ENCODE measurements around the gene FUZ.

The FUZ gene

DNA sequence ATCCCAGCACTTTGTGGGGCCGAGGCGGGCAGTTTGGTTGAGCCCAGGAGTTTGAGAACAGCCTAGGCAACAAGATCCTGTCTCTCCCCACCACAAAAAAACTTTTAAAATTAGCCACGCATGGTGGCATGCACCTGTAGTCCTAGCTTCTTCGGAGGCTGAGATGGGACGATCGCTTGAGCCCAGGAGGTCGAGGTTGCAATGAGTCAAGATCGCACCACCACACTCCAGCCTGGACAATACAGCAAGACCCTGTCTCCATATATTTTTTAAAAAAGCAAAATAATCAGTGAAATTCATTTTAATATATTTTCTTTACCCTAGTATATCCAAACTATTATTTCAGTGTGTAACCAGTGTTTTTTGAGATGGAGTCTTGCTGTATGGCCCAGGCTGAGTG, 38.1 kb downstream of the FUZ start:
- no peak for DNase-seq

DNA sequence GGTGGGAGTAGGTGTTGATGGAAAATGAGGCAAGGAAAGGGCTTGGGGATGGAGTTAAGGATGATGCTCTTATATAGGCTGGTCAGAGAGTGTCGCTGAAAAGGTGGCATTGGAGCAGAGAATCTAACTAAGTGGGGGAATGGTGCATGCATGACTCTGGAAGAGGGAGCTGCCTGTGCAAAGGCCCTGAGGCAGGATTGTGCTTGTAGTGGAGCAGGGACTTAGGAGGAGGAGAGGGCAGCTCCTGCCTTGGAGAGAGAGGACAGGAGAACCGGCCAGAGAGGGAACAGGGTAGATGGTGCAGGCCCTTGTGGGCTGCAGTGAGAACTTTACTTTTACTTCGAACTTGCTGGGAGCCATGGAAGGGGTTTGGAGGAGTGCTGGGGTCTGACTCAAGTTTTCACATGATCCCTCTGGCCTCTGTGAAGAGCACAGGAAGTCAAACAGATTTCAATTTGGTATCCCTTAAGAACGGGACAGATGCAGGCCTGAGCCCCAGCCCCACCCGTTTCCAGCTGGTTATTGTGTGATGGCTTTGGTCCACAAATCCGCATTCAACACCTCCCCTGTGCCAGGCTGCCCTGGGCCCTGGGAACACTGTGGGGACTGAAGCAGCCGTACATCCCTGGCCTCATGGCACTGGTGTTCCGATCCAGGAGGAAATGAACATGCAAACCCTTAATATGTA, 39.3 kb downstream of the FUZ start:
- no peak for DNase-seq

DNA sequence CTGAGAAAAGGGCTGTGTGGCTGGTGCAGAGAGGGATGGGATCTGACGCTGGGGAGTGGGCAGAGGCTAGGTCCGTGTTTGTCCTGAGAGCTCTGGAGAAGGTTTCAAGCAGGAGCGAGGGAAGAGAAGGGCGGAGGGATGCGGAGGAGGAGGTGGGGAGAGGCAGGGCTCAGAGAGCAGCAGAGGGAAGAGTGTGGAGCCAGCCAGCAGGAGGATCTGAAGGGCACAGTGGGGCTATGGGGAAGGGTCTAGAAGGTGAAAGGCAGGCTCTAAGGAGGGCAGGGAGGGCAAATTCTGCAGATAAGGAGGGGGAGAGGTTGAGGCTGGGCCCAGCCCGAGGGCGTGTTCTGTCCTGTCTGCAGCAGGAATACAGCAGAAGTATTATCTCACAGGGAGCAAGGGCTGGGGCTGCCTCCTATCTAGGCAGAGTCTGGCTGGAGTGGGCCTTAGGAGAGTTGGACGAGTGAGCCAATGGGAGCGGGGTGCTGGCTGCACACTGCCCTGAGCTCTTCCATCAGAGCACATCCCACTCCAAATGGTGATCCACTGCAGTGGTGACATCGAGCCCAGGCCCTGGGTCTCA, 40.2 kb downstream of the FUZ start:
- DNase-seq = no peak

DNA sequence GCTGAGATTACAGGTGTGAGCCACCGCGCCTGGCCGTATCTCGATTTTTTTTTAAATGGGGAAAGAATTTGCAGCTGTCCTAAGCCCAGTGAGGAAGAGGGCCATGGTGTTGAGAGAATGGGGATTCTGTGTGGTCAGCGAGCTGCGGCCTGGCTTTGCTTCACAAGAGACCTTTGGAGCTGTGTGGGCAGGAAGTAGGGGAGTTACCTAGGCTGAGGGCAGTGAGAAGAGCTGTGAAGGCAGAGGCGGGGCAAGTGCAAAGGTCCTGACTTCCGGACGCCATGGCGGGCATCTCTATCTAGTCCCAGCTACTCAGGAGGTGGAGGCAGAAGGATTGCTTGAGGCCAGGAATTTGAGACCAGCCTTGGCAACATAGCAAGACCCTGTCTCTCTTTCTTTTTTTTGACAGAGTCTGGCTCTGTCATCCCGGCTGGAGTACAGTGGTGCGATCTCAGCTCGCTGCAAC, 41.4 kb downstream of the FUZ start:
- DNase-seq = no peak

DNA sequence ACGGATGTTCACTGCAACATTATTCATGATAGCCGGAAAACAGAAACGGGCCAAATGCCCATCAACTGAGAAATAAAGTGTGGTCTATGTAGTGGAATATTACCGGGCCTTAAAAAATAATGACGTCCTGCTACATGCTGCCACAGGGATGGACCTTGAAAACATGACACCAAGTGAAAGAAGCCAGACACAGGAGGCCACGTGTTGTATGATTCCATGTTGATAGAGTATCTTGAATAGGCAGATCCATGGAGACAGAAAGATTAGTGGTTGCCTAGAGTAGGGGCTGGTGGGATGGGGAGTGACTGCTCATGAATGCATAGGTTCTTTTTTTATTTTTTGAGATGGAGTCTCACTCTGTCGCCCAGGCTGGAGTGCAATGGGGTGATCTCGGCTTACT, 42.6 kb downstream of the FUZ start:
- no peak for DNase-seq

DNA sequence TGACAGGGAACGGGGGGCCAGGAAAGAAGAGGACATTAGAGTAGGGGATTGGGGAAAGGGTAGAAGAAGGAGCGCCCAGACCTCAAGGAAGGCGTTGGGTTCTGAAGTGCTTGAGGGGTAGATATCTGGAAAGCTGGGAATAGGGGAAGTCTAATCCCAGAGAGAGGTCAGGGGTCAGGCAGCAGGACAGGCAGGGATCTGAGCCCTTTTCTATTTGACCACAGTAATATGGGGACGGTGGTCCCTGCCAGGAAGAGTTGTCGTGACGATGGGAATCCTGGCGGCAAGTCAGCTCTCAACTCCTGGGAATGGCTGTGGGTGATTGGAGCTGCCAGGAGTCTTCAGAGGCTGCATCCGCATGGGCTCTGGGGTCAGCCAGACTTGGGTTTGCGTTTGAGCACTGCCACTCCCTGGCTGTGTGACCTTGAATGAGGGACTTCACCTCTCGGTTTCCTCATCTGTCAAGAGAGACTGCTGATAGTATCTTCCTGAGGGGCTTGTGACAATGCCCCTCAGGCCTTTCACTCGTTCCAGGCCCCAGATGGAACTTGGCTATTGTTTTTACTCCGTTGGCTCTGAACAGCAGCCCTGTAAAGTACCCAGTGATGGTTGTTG, 45.0 kb downstream of the FUZ start:
- no peak for DNase-seq

DNA sequence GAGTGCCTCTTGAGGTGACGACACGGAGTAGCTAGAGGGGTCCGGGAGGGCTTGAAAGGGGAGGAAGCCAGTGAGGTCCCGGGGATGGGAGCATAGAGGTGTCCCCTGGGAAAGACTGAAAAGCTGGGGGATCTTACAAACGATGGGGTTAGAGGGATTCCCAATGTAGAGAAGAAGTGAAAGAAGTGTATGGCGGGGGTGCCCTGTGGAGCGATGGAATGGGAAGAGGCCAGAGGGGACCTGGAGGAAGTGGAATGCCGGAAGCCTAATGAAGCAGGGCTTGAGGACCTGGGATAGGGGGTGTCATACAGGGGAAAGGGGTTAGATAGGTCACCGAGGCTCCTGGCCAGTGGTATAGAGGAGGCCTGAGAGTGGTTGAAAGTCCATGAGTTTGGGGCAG, 45.7 kb downstream of the FUZ start:
- no peak for DNase-seq

DNA sequence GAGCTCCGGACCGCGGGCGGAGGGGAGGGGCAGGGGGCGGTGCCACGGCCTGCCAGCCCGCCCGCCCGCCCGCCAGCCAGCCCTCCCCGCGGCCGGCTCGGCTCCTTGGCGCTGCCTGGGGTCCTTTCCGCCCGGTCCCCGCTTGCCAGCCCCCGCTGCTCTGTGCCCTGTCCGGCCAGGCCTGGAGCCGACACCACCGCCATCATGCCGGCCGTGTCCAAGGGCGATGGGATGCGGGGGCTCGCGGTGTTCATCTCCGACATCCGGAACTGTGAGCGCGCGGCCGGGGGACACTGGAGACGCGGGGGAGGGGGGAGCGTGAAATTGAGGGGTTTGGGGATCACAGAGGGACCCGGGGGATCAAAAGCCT, 46.2 kb downstream of the FUZ start, which contains the start of gene AP2A1:
AP2A1 (plus strand) TSS at position 72 of the 370 bp plus-strand sequence; CDS start at position 205, 133 bp downstream.
- no peak for DNase-seq

DNA sequence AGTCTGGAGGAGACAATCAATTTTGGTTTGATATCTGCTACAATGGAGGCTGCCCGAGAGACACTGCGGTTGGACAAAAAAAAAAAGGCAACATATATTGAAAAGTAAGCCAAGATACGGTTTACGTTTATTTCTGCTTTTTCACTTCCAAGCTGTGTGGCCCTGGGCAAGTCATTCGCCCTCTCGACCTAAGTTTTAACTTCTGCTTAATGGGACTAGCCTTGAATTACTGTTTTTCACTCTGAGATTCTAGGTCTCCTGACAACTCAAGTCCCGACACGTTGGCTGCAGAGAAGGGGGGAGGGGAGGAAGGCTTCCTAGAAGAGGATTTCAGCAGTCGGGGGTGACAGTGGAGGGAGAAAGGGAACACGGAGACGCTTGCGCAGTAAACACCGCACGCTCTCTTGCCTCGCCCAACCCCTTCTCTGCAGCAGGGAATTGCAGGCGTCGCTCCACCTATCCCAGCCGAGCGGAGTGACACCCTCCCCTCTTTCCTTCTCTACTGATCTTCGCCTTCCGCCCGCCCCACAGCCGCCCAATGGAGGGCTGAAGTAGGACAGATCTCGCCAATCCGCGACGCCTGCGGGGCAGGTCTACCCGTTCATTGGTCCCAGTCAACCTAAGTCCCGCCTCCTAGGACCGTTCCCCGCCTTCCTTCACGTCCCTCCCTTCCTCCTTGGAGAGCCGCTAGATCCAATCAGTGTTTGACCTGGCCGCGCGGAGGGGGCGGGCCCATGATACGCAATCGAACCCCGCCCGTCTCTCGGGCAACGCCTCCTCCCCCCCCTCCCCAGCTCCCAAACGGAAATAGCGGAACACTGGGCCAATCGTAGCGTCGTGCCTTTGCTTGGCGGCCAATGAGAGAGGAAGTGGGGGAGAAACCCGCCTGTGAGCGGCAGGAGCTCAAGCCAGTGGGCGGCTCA, 46.8 kb downstream of the FUZ start:
- DNase-seq = peak; percentile 91

DNA sequence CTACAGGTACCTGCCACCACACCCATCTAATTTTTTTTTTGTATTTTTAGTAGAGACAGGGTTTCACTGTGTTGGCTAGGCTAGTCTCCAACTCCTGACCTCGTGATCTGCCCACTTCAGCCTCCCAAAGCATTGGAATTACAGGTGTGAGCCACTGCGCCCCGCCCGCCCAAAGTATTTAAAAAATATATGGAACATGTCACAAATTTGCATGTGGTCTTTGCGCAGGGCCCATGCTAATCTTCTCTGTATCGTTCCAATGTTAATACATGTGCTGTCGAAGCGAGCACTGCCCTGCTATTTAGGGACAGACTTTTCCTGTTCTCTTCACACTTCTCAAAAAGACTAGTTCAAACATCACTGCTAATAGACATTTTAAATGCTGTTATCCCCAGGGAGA, 48.8 kb downstream of the FUZ start:
- DNase-seq = no peak

DNA sequence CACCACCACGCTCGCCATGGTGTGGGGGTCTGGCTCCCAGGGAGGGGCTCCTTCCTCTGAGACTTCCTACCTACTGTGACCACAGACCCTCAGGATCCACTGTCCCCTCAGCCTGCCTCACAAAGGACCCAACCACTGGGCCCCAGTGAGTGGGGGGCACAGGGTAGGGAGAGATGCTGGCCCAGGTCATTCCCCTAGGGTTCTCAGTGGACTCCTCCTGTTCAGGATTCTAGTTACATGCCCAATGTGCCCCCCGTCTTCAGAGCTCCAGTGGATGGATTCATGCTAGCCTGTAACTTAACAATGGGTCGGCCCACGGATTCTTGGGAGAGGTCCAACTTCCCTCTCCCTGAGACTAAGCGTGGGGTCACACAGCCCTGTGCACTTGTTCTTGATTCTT, 49.9 kb downstream of the FUZ start, which contains the start of gene TSKS:
TSKS (minus strand) TSS at position 77 of the 400 bp plus-strand sequence; CDS start at position 18, 59 bp downstream.
- no peak for DNase-seq

DNA sequence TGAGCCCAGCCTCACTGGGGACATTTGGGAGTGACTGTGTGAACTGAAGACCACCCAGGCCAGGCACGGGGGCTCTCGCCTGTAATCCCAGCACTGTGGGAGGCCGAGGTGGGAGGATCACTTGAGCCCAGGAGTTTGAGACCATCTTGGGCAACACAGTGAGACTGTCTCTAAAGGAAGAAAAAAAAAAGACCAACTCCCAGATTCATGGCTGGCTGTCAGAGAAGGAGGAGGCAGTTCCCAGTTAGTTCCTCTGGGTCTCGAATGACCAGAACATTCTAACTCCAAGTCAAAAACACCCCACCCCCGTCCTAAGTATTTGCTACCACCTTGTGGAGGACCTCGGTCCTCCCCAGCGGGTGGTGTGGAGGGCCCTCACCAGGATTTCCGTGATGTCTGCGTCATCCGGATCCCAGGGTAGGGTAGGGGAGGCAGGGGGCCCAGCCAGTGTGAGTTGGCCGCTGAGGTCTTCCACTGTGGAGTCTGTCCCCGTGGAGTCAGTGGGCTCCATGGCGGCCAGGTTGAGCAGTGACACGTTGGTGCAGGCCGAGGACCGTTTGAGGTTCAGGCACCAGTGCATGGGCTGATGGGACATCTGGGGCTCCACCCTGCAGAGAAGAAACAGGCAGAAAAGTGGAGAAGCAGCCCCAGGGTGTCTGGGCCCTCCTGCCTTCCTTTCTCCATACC, 51.3 kb downstream of the FUZ start:
- DNase-seq = no peak

DNA sequence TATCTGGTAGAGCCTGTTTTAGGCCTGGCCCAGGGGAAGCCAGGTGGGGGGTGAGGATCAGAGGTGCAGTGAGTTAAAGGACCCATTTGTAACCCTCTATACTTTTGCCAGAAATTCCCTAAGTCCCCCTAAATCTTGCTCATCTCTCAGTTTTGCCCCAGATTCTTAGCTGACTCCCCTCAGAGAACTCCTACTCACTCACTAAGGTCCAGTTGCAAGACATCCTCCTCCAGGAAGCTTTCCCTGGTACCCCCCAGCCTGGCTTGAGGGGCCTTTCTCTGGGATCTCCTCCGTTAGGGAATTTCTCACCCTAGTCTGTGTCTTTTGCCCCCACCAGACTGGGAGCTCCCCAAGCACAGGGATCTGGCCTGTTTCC, 51.9 kb downstream of the FUZ start:
- no peak for DNase-seq

DNA sequence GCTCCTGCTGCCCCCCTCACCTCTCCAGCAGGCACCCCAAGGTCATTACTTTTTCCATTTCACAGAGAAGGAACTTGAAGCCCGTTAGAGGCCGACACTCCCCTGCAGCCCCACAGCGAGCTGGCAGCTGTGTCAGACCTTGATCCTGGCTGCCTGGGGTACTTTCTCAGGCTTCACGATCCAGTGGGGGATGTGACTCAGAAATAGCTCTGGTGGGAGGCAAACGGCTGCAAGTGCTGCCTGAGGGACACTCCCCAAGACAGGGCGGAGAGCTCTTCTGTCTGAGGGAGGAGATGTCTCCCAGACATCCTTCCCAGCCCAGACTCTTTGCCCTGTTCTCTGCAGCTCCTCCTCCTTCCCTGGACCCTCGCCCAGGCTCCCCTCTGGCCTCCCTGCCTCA, 54.8 kb downstream of the FUZ start:
- DNase-seq = no peak
